Measurements from ENCODE around the gene WDR12.

DNA sequence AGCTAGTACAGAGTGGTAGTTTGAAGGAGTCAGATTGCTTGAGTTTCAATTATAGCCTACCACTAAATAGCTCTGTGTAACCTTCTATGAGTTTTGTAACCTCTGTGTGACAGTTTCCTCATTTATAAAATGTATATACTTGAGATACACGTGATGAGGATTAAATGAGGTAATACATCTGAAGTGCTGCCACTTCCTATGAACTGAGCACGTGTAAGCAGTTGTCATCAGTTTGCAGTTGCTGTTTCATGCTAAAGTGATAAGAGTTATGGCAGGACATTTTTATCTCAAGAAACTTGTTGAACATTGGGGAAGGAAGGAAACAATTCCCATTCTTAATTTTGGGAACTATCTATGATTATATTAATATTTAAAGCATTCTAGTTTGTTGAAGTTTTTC, 39.1 kb upstream of the WDR12 start:
- TF ChIP-seq, protein P1, sequence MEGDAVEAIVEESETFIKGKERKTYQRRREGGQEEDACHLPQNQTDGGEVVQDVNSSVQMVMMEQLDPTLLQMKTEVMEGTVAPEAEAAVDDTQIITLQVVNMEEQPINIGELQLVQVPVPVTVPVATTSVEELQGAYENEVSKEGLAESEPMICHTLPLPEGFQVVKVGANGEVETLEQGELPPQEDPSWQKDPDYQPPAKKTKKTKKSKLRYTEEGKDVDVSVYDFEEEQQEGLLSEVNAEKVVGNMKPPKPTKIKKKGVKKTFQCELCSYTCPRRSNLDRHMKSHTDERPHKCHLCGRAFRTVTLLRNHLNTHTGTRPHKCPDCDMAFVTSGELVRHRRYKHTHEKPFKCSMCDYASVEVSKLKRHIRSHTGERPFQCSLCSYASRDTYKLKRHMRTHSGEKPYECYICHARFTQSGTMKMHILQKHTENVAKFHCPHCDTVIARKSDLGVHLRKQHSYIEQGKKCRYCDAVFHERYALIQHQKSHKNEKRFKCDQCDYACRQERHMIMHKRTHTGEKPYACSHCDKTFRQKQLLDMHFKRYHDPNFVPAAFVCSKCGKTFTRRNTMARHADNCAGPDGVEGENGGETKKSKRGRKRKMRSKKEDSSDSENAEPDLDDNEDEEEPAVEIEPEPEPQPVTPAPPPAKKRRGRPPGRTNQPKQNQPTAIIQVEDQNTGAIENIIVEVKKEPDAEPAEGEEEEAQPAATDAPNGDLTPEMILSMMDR (IDR thresholded peaks at IDR 0.05) = no peak
- TF ChIP-seq SIN3A (IDR thresholded peaks at IDR 0.05; ENCODE audit: borderline replicate concordance, insufficient read depth, low read depth, low read length) (no peak), POLR2AphosphoS5 (IDR thresholded peaks at IDR 0.05; ENCODE audit: low read depth, low read length) (no peak)
